Sigmoid colon (tissue), 3 donors: Measurements from ENCODE around the gene CCL14.

Source experiments
- POLR2A ChIP-seq, 2 donors: fragments of 450-650 bp; IDR thresholded peaks; one replicate each; pipeline ENCODE4 v1.6.1; 2016; ENCODE audit warnings: antibody characterized with exemption in 2 of 2, mild to moderate bottlenecking in 2 of 2, moderate library complexity in 2 of 2
- TF ChIP-seq, protein P1 (sequence below), 4 experiments: fragments of 450-650 bp in 3 of 4; fragments of 200-600 bp in 1 of 4; IDR thresholded peaks; one replicate each; pipeline ENCODE4 v1.5.1; 2016 to 2019; ENCODE audit warnings: antibody characterized with exemption in 4 of 4, mild to moderate bottlenecking in 3 of 4, moderate library complexity in 2 of 4

DNA sequence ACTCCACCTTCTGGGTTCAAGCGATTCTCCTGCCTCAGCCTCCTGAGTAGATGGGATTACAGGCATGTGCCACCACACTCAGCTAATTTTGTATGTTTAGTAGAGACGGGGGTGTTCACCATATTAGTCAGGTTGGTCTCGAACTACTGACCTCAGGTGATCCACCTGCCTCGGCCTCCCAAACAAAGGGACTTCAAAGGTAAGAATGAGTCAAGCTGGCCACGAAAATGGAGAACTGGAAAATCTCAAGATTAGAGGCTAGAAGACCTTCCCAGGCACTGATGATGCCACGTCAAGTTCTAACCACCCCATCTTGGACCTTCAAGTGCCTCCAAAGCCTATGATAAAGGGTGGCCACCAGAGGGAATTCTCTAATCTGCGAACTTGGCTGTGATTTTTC is 16.1 kb upstream of the CCL14 start:
- no peak for TF ChIP-seq POLR2A (IDR thresholded peaks at IDR 0.05)
- TF ChIP-seq, protein P1, sequence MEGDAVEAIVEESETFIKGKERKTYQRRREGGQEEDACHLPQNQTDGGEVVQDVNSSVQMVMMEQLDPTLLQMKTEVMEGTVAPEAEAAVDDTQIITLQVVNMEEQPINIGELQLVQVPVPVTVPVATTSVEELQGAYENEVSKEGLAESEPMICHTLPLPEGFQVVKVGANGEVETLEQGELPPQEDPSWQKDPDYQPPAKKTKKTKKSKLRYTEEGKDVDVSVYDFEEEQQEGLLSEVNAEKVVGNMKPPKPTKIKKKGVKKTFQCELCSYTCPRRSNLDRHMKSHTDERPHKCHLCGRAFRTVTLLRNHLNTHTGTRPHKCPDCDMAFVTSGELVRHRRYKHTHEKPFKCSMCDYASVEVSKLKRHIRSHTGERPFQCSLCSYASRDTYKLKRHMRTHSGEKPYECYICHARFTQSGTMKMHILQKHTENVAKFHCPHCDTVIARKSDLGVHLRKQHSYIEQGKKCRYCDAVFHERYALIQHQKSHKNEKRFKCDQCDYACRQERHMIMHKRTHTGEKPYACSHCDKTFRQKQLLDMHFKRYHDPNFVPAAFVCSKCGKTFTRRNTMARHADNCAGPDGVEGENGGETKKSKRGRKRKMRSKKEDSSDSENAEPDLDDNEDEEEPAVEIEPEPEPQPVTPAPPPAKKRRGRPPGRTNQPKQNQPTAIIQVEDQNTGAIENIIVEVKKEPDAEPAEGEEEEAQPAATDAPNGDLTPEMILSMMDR (IDR thresholded peaks at IDR 0.05) = no peak
